Chondrocyte (in vitro differentiated cells): ENCODE measurements around the gene NMNAT2. TPM values are rescaled to one million over a fixed set of nuclear protein-coding genes. Genes with fewer than 3 reads are reported as not detected.

Experiments used
- DNase-seq: peaks from one replicate; pipeline ENCODE4 v3.0.0; 2021; ENCODE audit warnings: mixed read lengths, low spot score
- H3K27ac Mint-ChIP-seq: one replicate; pipeline ENCODE4 v1.8.0; 2021; ENCODE audit warnings: mild to moderate bottlenecking, moderate library complexity, mixed read lengths; ENCODE audit not compliant: unreplicated experiment
- H3K27me3 Mint-ChIP-seq: 2 replicates; pipeline ENCODE4 v1.8.0; 2021; ENCODE audit warnings: low read depth, mixed read lengths
- H3K36me3 Mint-ChIP-seq: 2 replicates; pipeline ENCODE4 v1.8.0; 2021; ENCODE audit warnings: low read depth, mixed read lengths
- H3K4me1 Mint-ChIP-seq: 2 replicates; pipeline ENCODE4 v1.8.0; 2021; ENCODE audit warnings: low read depth, mild to moderate bottlenecking, mixed read lengths
- H3K4me3 Mint-ChIP-seq: one replicate; pipeline ENCODE4 v1.8.0; 2021; ENCODE audit warnings: mild to moderate bottlenecking, moderate library complexity, mixed read lengths; ENCODE audit not compliant: unreplicated experiment
- H3K9me3 Mint-ChIP-seq: 2 replicates; pipeline ENCODE4 v1.8.0; 2021; ENCODE audit warnings: low read depth, mixed read lengths
- total RNA-seq: library from RNA; stranded (reverse); gene quantifications from 3 replicates; pipeline ENCODE4 v1.2.1, GENCODE V29; 2021
- TF ChIP-seq, protein P1 (sequence below): fragments of 200-600 bp; sonication (generic); IDR thresholded peaks from 2 replicates; pipeline ENCODE4 v1.5.0; 2021; ENCODE audit warnings: antibody characterized with exemption, mild to moderate bottlenecking, moderate library complexity

The NMNAT2 gene
- total RNA-seq, 1 donor from 2014 or later = 5.5 TPM

DNA sequence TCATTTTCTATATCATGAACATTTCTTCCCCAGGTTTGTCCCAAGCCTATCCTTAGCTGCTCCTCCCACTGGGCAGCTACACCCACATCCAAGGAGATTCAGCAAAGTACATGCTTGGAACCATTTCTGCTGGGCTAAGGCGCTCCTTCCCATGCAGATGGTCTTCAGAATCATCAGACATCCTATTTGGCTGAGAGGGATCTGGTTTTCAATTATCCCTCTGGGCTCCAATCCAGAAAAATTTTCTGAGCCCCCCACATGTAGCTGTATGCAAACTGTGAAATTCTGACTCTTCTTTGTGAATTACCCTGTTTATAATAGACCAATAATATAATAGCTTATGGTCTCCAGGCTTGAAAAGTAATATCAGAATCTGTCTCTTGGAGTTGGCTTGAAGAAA, 132.9 kb downstream of the NMNAT2 start:
- DNase-seq = no peak
- Mint-ChIP-seq H3K36me3 (no peaks in the 10 kb centered on the region), H3K4me3 (no peak overlapping the region), H3K27ac (no peak overlapping the region), H3K4me1 (peaks cover 38% of the 10 kb centered on the region), H3K9me3 (peaks cover 3% of the 10 kb centered on the region), H3K27me3 (no peaks in the 10 kb centered on the region)
- TF ChIP-seq, protein P1, sequence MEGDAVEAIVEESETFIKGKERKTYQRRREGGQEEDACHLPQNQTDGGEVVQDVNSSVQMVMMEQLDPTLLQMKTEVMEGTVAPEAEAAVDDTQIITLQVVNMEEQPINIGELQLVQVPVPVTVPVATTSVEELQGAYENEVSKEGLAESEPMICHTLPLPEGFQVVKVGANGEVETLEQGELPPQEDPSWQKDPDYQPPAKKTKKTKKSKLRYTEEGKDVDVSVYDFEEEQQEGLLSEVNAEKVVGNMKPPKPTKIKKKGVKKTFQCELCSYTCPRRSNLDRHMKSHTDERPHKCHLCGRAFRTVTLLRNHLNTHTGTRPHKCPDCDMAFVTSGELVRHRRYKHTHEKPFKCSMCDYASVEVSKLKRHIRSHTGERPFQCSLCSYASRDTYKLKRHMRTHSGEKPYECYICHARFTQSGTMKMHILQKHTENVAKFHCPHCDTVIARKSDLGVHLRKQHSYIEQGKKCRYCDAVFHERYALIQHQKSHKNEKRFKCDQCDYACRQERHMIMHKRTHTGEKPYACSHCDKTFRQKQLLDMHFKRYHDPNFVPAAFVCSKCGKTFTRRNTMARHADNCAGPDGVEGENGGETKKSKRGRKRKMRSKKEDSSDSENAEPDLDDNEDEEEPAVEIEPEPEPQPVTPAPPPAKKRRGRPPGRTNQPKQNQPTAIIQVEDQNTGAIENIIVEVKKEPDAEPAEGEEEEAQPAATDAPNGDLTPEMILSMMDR = no peak

DNA sequence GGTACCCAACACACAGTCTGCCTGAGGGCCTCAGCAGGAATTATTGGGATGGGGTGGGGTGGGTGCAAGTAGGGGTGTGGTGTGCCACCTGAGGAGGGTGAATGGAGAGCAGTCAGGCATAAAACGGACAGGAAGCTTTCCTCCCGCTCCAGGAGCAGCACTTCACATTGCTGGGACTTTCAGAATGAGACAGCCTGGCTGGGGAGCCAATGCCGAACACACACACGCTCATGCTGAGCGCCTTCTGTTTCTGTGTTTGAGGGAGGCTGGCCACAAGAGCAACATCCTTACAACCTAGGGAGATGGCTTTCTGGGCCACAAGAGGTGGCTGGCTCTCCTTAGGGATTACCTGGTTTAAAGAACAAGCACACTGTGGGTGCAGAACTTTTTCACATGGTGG, 134.1 kb downstream of the NMNAT2 start:
- Mint-ChIP-seq H3K27ac (no peak overlapping the region), H3K36me3 (no peaks in the 10 kb centered on the region), H3K27me3 (no peaks in the 10 kb centered on the region), H3K9me3 (peaks cover 3% of the 10 kb centered on the region), H3K4me3 (no peak overlapping the region), H3K4me1 (peaks cover 47% of the 10 kb centered on the region)
- TF ChIP-seq, protein P1 = no peak
- DNase-seq = no peak

DNA sequence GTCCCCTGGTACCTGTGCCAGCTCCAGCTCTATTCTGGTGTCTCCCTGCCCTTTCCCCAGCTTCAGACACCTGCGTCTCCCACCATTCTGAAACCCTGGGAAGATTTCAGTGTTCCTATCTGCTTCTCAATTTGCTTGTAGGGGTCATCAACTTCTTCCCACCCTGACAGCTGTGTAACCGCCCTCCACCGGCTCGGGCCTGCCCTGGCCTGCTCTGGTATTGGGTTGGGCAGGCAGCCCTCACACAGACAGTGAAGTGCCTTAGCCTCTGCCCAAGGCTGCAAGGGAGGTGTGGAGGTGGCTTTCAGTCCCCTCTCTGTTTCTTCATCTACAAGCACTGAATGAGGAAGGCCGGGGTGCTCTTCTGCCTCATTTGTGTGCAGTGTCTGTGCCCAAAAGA, 134.9 kb downstream of the NMNAT2 start:
- Mint-ChIP-seq H3K4me1 (peaks cover 55% of the 10 kb centered on the region), H3K36me3 (no peaks in the 10 kb centered on the region), H3K9me3 (no peaks in the 10 kb centered on the region), H3K27me3 (no peaks in the 10 kb centered on the region), H3K4me3 (no peak overlapping the region), H3K27ac (no peak overlapping the region)
- no peak for DNase-seq
- TF ChIP-seq, protein P1 = no peak

DNA sequence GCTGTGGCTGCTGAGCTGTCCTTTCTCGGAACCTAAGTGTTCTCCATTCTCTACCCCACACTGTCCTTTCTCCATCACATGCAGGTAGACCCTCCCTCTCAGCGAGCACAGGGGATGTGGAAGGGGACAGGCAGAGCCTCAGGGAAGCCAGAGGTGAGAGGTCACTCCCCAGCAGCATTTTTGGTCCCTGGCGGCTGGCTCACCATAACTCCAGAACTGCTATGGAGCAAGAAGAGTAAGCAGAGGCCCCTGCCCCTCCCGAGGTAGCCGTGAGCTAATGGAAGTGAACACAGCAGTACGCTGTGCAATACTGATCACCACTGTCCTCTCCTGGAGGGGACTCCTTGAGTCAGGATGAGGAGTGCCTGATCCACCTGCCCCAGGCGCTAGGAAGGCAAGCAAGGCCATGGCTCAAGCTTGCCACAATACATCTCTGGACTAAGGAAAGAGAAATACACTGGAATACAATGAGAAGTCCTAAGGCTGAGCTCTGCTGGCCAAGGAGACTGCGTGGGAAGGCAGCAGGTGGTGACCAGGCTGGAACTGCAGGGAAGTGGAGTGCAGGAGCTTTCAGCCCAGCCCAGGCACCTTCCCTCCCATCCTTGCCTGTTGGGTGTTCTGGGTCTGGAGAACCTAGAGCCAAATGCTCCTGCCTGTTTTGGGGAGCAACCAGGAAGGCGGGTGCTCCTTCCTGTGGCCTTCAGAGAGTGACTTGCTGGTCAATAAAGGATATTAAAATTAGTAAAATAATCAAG, 135.9 kb downstream of the NMNAT2 start:
- Mint-ChIP-seq H3K4me1 (peaks cover 60% of the 10 kb centered on the region), H3K27me3 (no peaks in the 10 kb centered on the region)

DNA sequence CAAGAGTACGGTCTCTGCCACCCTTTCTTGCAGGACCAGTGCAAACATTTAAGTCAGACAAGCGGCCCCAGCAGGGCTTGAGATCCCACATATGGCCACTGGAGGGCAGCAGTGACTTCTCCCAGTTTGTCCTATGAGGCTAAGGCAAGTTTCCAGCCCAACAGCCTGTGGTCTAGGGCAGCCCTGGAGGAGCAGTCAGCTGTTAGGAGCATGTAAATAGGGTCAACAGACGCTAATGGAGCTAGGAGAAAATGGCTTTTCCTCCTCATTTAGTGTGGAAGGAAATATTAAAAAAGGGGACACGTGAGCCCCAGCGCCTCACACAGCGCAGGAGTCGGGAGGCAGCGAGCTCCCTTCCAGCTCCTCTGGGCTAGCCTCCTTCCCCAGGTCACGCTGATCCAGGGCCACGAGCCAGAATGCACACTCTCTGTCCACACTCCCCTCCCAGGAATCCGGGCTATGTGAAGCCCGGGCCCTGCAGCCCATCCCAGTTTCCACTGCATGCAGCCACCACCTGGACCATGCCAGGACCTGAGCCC, 136.6 kb downstream of the NMNAT2 start:
- Mint-ChIP-seq H3K4me1 (peaks cover 53% of the 10 kb centered on the region), H3K4me3 (no peak overlapping the region), H3K27me3 (no peaks in the 10 kb centered on the region)

More for the DNA sequence above, 135.9 kb downstream of the NMNAT2 start:
- H3K9me3 Mint-ChIP-seq = no peaks in the 10 kb centered on the region
- H3K36me3 Mint-ChIP-seq = no peaks in the 10 kb centered on the region
- H3K27ac Mint-ChIP-seq = peak overlapping the region; percentile 32
- H3K4me3 Mint-ChIP-seq = no peak overlapping the region
- TF ChIP-seq, protein P1 = no peak
- DNase-seq = no peak

More for the DNA sequence above, 136.6 kb downstream of the NMNAT2 start:
- no peak for DNase-seq
- Mint-ChIP-seq H3K36me3 (no peaks in the 10 kb centered on the region), H3K9me3 (no peaks in the 10 kb centered on the region), H3K27ac (peak overlapping the region; percentile 1)
- TF ChIP-seq, protein P1 = peak; percentile 92
